Ascending aorta (tissue), 2 donors: ENCODE results near the gene TRIP13. TPM values are rescaled to one million over a fixed set of nuclear protein-coding genes. Genes with fewer than 3 reads are reported as not detected.

Experiments used
- DNase-seq, 2 donors: peaks; one replicate each; pipeline ENCODE4 v3.0.0-alpha.2; 2019; ENCODE audit warnings: low spot score in 2 of 2
- H3K27ac ChIP-seq, 2 donors: fragments of 200-600 bp; sonication (generic); one replicate each; pipeline ENCODE4 v1.5.1; 2016 to 2017; ENCODE audit warnings: mild to moderate bottlenecking in 1 of 2
- H3K27me3 ChIP-seq: fragments of 200-600 bp; sonication (generic); one replicate; pipeline ENCODE4 v1.5.1; 2017
- H3K36me3 ChIP-seq, 2 donors: fragments of 200-600 bp; sonication (generic); one replicate each; pipeline ENCODE4 v1.5.1; 2016
- H3K4me1 ChIP-seq, 2 donors: fragments of 200-600 bp; sonication (generic); one replicate each; pipeline ENCODE4 v1.5.1; 2016 to 2017; ENCODE audit warnings: mild to moderate bottlenecking in 1 of 2
- H3K4me3 ChIP-seq, 2 donors: fragments of 200-600 bp; sonication (generic); one replicate each; pipeline ENCODE4 v1.5.1; 2016 to 2017; ENCODE audit warnings: mild to moderate bottlenecking in 1 of 2
- H3K9me3 ChIP-seq, 2 donors: fragments of 200-600 bp; sonication (generic); one replicate each; pipeline ENCODE4 v1.5.1; 2016
- intact Hi-C: fragments of 100-400 bp; cut with DNase I; formaldehyde crosslinking; loops from one replicate; pipeline ENCODE4 v1.15.1; 2023
- total RNA-seq: library from RNA; depleted of rRNA; stranded (reverse); fragments of >200 nt; gene quantifications from one replicate; pipeline ENCODE4 v1.1.0, GENCODE V29; 2016
- TF ChIP-seq, protein P1 (sequence below), 3 experiments: fragments of 200-600 bp in 2 of 3; fragments of 450-650 bp in 1 of 3; sonication (generic) in 2 of 3; IDR thresholded peaks; one replicate each; pipeline ENCODE4 v1.5.1; 2016 to 2019; ENCODE audit warnings: antibody characterized with exemption in 3 of 3, mild to moderate bottlenecking in 1 of 3, moderate library complexity in 1 of 3

The TRIP13 gene
- total RNA-seq, 1 donor from 2014 or later: not detected

DNA sequence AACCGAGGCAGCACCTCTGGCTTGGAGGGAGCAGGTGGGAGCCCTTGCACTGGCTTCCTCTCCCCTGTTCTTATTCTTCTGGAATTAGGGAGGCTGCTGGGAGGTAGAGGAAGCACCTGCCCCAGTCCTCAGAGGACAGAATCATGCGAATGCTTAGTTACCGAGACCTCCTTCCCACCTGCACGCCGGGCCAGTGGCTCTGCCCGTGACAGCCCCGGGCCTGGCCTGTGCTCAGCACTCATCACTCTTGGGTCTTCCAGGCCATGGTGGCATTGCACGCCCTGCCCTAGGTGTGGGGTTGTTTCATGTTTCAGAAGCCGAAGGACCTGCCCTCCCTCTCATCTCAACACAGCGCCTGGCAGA, 70.6 kb downstream of the TRIP13 start:
- no peaks in the 10 kb centered on the region for H3K4me1 ChIP-seq
- H3K9me3 ChIP-seq: no peaks in the 10 kb centered on the region
- intact Hi-C loops: no loop called here
- no peaks in the 10 kb centered on the region for H3K27me3 ChIP-seq
- DNase-seq: no peak
- no peak overlapping the region for H3K4me3 ChIP-seq
- H3K27ac ChIP-seq: no peak overlapping the region
- no peaks in the 10 kb centered on the region for H3K36me3 ChIP-seq
- TF ChIP-seq, protein P1, sequence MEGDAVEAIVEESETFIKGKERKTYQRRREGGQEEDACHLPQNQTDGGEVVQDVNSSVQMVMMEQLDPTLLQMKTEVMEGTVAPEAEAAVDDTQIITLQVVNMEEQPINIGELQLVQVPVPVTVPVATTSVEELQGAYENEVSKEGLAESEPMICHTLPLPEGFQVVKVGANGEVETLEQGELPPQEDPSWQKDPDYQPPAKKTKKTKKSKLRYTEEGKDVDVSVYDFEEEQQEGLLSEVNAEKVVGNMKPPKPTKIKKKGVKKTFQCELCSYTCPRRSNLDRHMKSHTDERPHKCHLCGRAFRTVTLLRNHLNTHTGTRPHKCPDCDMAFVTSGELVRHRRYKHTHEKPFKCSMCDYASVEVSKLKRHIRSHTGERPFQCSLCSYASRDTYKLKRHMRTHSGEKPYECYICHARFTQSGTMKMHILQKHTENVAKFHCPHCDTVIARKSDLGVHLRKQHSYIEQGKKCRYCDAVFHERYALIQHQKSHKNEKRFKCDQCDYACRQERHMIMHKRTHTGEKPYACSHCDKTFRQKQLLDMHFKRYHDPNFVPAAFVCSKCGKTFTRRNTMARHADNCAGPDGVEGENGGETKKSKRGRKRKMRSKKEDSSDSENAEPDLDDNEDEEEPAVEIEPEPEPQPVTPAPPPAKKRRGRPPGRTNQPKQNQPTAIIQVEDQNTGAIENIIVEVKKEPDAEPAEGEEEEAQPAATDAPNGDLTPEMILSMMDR (IDR thresholded peaks at IDR 0.05): no peak

DNA sequence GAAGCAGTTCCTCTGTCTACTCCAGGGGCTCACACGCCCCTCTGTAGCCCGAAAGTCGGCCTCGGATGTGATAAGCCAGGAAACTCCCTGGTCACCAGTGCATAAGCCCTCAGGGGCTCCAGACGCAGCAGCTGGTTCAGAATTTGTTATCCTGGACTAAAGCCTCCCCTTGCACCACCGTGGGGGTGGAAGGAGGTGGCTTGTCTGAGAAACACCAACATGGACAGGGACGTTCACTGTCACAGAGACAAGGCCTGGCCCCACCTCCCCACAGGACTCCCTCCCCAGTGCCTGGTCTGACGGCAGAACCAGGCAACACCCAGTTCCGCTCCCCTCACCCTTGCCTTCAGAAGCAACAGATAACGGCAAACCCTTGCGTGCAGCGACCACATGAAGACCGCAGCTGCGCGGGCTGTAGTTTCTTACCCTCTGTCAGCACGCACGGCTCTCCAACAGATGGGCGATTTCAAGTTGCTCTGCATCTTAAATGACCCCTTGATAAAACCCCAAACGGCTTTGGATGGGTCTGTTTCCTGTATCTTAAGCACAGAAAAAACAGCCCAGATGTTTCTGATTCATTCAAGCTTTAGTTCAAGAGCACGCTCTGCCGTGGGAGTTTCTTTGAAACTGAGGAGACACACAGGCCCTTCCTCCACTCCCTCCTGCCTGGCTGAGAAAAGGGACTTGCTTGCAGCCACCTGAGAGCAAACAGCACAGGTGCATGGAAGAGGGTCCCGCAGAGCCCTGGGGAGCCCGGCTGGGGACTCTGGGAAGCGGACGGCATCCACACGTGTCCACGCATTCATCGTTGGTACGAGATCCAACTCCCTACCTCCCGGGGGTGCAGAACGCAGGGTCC, 71.2 kb downstream of the TRIP13 start:
- TF ChIP-seq, protein P1 (IDR thresholded peaks at IDR 0.05): no peak
- H3K27me3 ChIP-seq: no peaks in the 10 kb centered on the region
- no peaks in the 10 kb centered on the region for H3K4me1 ChIP-seq
- H3K4me3 ChIP-seq: no peak overlapping the region
- H3K9me3 ChIP-seq: no peaks in the 10 kb centered on the region
- no peaks in the 10 kb centered on the region for H3K36me3 ChIP-seq
- DNase-seq: no peak
- intact Hi-C loops: no loop called here
- no peak overlapping the region for H3K27ac ChIP-seq

DNA sequence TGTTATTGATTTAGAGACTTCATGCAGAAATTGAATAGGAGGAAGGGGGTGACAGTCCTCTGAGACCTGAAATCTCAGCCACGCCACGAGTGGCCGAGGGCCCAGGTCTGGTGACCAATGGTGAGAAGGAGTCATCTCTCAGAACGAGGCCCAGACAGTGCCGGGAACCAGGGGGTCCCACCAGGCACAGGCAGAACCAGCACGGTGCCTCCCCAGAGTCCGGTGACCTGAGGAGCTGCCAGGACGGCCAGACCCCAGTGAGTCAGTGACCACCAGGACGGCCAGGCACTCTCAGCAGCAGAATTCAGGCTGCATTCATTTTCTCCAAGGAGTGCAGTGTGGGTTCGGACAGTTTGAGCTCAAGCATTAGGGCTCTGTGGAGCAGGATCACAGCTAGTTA, 72.1 kb downstream of the TRIP13 start:
- H3K4me3 ChIP-seq: no peak overlapping the region
- no peaks in the 10 kb centered on the region for H3K4me1 ChIP-seq
- H3K27me3 ChIP-seq: no peaks in the 10 kb centered on the region
- no peaks in the 10 kb centered on the region for H3K9me3 ChIP-seq
- H3K27ac ChIP-seq: no peak overlapping the region
- intact Hi-C loops: no loop called here
- no peaks in the 10 kb centered on the region for H3K36me3 ChIP-seq
- TF ChIP-seq, protein P1 (IDR thresholded peaks at IDR 0.05): no peak
- DNase-seq: no peak

DNA sequence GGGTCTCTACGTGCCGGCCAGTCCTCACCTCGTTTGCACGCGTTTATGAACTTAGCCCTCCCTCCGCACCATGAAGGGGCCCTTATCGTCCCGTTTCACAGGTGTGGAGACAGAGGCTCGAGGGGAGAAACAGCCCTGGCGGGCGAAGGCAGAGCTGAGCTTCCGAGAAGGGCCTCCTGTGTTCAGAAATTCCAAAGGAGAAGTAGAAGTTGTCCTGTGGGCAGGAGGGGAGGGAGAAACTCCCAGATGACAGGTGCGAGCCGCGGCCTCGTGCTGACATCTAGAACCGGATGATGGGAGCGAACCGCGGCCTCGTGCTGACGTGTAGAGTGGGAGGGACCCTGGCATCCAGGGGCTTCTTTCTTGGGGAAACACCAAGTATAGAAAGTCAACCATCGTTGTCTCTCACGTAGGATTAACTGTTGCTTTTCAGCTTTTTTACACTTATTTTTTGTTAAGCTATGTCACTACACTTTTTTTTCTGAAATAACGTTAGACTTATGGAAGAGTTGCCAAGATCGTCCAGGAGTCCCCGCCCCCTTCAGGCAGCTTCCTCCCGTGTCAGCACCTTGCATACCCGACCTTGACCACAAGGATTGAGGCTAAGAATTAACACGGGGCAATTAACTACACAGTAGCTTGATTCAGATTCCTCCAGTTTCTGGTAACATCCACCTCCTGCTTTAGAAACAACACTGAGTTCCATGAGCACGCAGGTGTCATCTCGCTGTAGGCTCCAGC, 73.1 kb downstream of the TRIP13 start:
- H3K36me3 ChIP-seq: no peaks in the 10 kb centered on the region

DNA sequence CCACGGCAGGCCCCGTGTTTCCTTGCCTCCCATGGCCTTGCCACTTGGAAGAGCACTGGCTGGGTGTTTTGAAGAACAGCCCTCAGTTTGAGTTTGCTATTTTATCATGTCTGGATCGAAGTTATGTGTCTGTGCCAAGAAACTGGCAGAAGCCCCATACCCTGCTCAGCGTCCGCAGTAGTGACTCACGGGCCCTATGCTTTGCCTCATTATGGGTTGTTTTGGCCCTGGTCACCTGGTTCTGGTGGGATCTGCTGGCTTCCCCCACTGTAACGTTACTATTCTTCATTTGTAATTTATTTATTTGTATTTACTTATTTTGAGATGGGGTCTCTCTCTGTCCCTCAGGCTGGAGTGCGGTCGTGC, 73.6 kb downstream of the TRIP13 start:
- TF ChIP-seq, protein P1 (IDR thresholded peaks at IDR 0.05): no peak
- Histone ChIP-seq H3K27me3 (no peaks in the 10 kb centered on the region), H3K4me1 (no peaks in the 10 kb centered on the region), H3K9me3 (no peaks in the 10 kb centered on the region), H3K4me3 (no peak overlapping the region), H3K27ac (no peak overlapping the region), H3K36me3 (no peaks in the 10 kb centered on the region)
- no peak for DNase-seq
- intact Hi-C loops: no loop called here

More for the DNA sequence above, 73.1 kb downstream of the TRIP13 start:
- no peak for DNase-seq
- Histone ChIP-seq H3K4me1 (no peaks in the 10 kb centered on the region), H3K27me3 (no peaks in the 10 kb centered on the region), H3K4me3 (no peak overlapping the region), H3K27ac (no peak overlapping the region), H3K9me3 (no peaks in the 10 kb centered on the region)
- intact Hi-C loops: no loop called here
- TF ChIP-seq, protein P1 (IDR thresholded peaks at IDR 0.05): no peak
